ENCODE measurements around the gene ICAM2.

- no peak for TF ChIP-seq CTCF (IDR thresholded peaks at IDR 0.05; ENCODE audit: low read depth, low read length, poor library complexity, severe bottlenecking)
- no peak for TF ChIP-seq EZH2phosphoT487 (IDR thresholded peaks at IDR 0.05; ENCODE audit: borderline replicate concordance, low read length)
Observed at GRCh38 chr17:63966646-63967264, 53.7 kb downstream of the ICAM2 start.
